ENCODE measurements around the gene RND2. TPM values are rescaled to one million over a fixed set of nuclear protein-coding genes. Genes with fewer than 3 reads are reported as not detected.

RND2 gene
- polyA plus RNA-seq, 1 donor (not counting 4 experiments of a cell fraction or from before 2014, with no cell fraction given): 0.12 TPM

DNA sequence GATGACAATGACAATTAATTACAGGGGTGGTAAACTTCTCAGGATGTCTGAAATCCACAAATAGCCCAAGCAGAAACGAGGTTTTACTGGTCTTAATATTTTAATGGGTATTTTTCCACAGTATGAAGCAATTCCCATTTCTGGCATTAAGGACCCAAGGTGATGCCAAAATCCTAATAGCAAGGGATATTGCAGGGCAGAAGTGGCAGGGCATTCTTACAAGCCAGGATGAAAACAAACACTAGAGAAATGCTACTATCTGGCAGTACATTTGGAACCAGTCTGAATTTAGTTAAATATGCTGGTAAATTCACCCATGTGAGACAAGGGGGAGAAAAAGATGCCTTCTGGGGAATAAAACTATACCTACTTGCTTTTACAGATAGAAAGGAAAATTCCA lies 45.2 kb downstream of the RND2 start:
- H3K4me2 ChIP-seq (ENCODE audit: control insufficient read depth, extremely low read depth, insufficient read depth, low read depth, low read length): no peak overlapping the region
- dilution Hi-C loops (cut with MboI; ENCODE audit: extremely low pct_ligation_motif_present, low sequenced_read_pairs): no loop called here
- H3K27ac ChIP-seq (ENCODE audit: control insufficient read depth, insufficient read depth, low read length): no peak overlapping the region
- H2AFZ ChIP-seq (ENCODE audit: control insufficient read depth, low read length): no peak overlapping the region
- no peaks in the 10 kb centered on the region for H3K27me3 ChIP-seq (ENCODE audit: control insufficient read depth, extremely low read depth, insufficient read depth, low read length)
- FAIRE-seq: no peak
- DNase-seq (ENCODE audit: low read depth, low spot score): no peak
- H4K20me1 ChIP-seq (ENCODE audit: control insufficient read depth, extremely low read depth, insufficient read depth, low read length): no peaks in the 10 kb centered on the region
- no peaks in the 10 kb centered on the region for H3K9me1 ChIP-seq (ENCODE audit: control insufficient read depth, extremely low read depth, insufficient read depth, low read length)
- no peaks in the 10 kb centered on the region for H3K4me1 ChIP-seq (ENCODE audit: control insufficient read depth, extremely low read depth, insufficient read depth, low read length)
- TF ChIP-seq EZH2 (IDR thresholded peaks at IDR 0.05; ENCODE audit: low read length) (no peak), CTCF (optimal IDR thresholded peaks at IDR 0.05 in 1 of 3, IDR thresholded peaks at IDR 0.05 in 1 of 3, conservative IDR thresholded peaks at IDR 0.05 in 1 of 3; ENCODE audit: extremely low read depth in 1 of 3, insufficient read depth in 2 of 3, low read length in 3 of 3) (no peak)
- H3K36me3 ChIP-seq (ENCODE audit: control insufficient read depth in 2 of 2, extremely low read depth in 1 of 2, insufficient read depth in 2 of 2, low read length in 2 of 2): peaks cover 0 to 11% of the 10 kb centered on the region in 2 experiments
- H3K4me3 ChIP-seq (ENCODE audit: control insufficient read depth in 2 of 3, extremely low read depth in 1 of 3, insufficient read depth in 2 of 3, low read depth in 1 of 3, low read length in 3 of 3): no peak overlapping the region
- H3K9ac ChIP-seq (ENCODE audit: control insufficient read depth, extremely low read depth, insufficient read depth, low read length): no peak overlapping the region
- no peaks in the 10 kb centered on the region for H3K79me2 ChIP-seq (ENCODE audit: control insufficient read depth, insufficient read depth, low read length)
- H3K9me3 ChIP-seq (ENCODE audit: control insufficient read depth, low read depth, low read length): no peaks in the 10 kb centered on the region

DNA sequence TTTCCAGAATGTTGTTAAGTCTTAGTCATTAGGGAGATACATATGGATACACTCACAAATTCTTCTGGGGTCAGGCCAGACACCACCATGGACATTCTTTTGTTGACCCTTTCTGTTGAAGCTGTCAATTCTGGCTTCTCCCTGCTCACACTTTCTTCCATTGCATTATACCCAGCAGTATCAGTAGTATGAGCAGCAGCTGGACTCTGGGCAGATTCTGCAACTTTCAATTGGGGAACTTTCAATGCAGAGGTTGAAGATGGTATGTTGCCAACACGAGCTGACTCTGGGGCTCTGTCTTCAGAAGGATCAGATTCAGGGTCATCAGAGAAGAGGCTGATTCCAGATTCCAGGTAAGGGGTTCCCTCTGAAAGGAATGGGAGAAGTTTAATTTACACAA lies 45.8 kb downstream of the RND2 start:
- DNase-seq (ENCODE audit: low read depth, low spot score) (no peak), FAIRE-seq (no peak)
- H3K27ac ChIP-seq (ENCODE audit: control insufficient read depth, insufficient read depth, low read length): no peak overlapping the region
- H4K20me1 ChIP-seq (ENCODE audit: control insufficient read depth, extremely low read depth, insufficient read depth, low read length): no peaks in the 10 kb centered on the region
- H3K9me3 ChIP-seq (ENCODE audit: control insufficient read depth, low read depth, low read length): no peaks in the 10 kb centered on the region
- H3K9me1 ChIP-seq (ENCODE audit: control insufficient read depth, extremely low read depth, insufficient read depth, low read length): no peaks in the 10 kb centered on the region
- H3K4me2 ChIP-seq (ENCODE audit: control insufficient read depth, extremely low read depth, insufficient read depth, low read depth, low read length): no peak overlapping the region
- H3K4me1 ChIP-seq (ENCODE audit: control insufficient read depth, extremely low read depth, insufficient read depth, low read length): no peaks in the 10 kb centered on the region
- no peak overlapping the region for H3K9ac ChIP-seq (ENCODE audit: control insufficient read depth, extremely low read depth, insufficient read depth, low read length)
- no peak overlapping the region for H3K4me3 ChIP-seq (ENCODE audit: control insufficient read depth in 2 of 3, extremely low read depth in 1 of 3, insufficient read depth in 2 of 3, low read depth in 1 of 3, low read length in 3 of 3)
- H3K27me3 ChIP-seq (ENCODE audit: control insufficient read depth, extremely low read depth, insufficient read depth, low read length): no peaks in the 10 kb centered on the region
- dilution Hi-C loops (cut with MboI; ENCODE audit: extremely low pct_ligation_motif_present, low sequenced_read_pairs): no loop called here
- H3K36me3 ChIP-seq (ENCODE audit: control insufficient read depth in 2 of 2, extremely low read depth in 1 of 2, insufficient read depth in 2 of 2, low read length in 2 of 2): peaks cover 0 to 11% of the 10 kb centered on the region in 2 experiments
- H2AFZ ChIP-seq (ENCODE audit: control insufficient read depth, low read length): no peak overlapping the region
- H3K79me2 ChIP-seq (ENCODE audit: control insufficient read depth, insufficient read depth, low read length): no peaks in the 10 kb centered on the region
- TF ChIP-seq EZH2 (IDR thresholded peaks at IDR 0.05; ENCODE audit: low read length) (no peak), CTCF (optimal IDR thresholded peaks at IDR 0.05 in 1 of 3, IDR thresholded peaks at IDR 0.05 in 1 of 3, conservative IDR thresholded peaks at IDR 0.05 in 1 of 3; ENCODE audit: extremely low read depth in 1 of 3, insufficient read depth in 2 of 3, low read length in 3 of 3) (no peak)

Measured in keratinocyte (primary cell).